Measurements from ENCODE around the gene CLDN19.

DNA sequence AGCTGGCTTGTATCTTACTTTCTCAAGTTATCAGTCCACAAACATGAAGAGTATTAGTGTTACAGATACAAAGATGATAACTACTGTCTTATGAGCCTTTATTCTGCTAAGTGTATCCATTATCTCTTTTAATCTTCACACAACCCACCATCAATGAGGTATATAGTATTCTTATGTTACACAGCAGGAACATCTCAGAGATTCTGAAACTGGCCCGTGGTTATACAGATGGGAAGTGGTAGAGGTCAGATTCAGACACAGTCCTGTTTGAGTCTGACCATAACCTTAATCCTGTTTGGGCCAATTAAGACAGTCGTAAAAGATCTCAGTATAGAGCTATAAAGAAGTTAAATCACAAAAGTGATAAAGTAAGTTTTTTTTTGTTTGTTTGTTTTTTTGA lies 39.7 kb upstream of the CLDN19 start:
- TF ChIP-seq, protein P1, sequence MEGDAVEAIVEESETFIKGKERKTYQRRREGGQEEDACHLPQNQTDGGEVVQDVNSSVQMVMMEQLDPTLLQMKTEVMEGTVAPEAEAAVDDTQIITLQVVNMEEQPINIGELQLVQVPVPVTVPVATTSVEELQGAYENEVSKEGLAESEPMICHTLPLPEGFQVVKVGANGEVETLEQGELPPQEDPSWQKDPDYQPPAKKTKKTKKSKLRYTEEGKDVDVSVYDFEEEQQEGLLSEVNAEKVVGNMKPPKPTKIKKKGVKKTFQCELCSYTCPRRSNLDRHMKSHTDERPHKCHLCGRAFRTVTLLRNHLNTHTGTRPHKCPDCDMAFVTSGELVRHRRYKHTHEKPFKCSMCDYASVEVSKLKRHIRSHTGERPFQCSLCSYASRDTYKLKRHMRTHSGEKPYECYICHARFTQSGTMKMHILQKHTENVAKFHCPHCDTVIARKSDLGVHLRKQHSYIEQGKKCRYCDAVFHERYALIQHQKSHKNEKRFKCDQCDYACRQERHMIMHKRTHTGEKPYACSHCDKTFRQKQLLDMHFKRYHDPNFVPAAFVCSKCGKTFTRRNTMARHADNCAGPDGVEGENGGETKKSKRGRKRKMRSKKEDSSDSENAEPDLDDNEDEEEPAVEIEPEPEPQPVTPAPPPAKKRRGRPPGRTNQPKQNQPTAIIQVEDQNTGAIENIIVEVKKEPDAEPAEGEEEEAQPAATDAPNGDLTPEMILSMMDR (conservative IDR thresholded peaks at IDR 0.05), result no peak
- no peak for TF ChIP-seq ZFX (IDR thresholded peaks at IDR 0.05)

Data from C4-2B (cell line).